GM21526 (cell line): ENCODE results near the gene INSYN2A.

ENCODE experiments used
- ATAC-seq: cut with Tn5 transposase; IDR thresholded peaks from one replicate; pipeline ENCODE4 v1.9.1; 2021; ENCODE audit warnings: moderate library complexity; ENCODE audit not compliant: unreplicated experiment, low FRiP score

INSYN2A gene, protein sequence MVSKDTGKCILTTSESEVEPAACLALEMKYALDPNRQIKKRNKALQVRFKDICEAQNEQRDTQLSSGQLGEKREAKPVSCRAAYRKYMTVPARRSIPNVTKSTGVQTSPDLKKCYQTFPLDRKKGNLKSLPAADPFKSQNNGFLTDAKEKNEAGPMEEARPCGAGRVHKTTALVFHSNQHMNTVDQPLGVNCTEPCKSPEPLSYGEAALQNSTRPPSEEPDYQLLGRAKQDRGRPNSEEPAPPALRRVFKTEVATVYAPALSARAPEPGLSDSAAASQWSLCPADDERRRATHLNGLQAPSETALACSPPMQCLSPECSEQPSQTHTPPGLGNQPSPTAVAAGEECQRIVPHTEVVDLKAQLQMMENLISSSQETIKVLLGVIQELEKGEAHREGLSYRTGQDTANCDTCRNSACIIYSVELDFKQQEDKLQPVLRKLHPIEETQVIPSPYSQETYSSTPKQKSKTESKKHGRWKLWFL

DNA sequence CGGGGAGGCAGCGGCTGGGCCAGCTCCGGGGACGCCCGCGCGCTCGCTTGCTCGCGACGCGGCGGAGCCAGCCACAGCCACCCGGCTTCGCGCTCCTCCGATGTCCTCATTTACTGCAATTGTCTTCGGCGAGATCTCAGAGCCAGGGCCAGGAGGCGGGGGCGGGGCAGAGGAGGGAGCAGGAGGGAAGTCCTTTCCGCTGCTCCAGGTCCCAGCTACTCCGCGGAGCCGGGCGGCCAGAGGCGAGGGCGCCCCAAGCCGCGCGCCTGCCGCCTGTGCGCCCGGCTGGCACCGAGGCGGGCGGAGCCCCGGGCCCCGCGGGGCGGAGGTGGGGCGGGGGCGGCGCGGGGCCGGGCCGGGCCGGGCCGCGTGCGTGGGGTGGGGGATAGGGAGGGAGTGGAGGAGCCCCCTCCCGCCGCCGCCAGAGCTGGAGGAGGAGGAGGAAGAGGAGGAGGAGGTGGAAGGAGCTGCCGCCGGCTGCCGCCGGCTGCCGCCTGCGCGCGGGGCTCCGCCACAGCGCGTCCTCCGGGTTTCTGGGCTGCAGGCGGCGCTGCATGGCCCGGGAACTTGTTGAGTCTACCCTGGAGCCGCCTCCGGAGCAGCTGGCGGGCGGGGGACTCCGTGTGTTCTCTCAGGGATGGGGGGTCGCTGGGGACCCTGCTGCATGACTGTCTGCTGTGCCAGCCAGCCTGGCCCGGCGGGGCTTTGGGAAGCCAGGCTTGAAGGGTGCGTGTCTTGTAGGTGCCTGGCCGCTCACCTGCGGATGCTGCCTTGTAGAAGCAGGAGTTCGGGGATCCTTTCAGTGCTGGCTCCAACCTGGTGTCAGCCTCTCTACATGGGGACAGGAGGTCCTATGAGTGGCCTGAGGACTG is at the start of gene INSYN2A:
Gene INSYN2A, minus strand, starts transcription at position 310 of the 872 bp plus-strand sequence. CDS start 20,196 bp downstream, outside the sequence.
- no peak for ATAC-seq

GRCh38 chr10:127245456-127245855 is 49.1 kb upstream of the INSYN2A start:
- no peak for ATAC-seq

- no peak for ATAC-seq
Observed at GRCh38 chr10:127243490-127244272, 47.3 kb upstream of the INSYN2A start.

- no peak for ATAC-seq
Observed at GRCh38 chr10:127242914-127243313, 46.5 kb upstream of the INSYN2A start.

- ATAC-seq = no peak
Observed at GRCh38 chr10:127236266-127236665, 39.9 kb upstream of the INSYN2A start.

DNA sequence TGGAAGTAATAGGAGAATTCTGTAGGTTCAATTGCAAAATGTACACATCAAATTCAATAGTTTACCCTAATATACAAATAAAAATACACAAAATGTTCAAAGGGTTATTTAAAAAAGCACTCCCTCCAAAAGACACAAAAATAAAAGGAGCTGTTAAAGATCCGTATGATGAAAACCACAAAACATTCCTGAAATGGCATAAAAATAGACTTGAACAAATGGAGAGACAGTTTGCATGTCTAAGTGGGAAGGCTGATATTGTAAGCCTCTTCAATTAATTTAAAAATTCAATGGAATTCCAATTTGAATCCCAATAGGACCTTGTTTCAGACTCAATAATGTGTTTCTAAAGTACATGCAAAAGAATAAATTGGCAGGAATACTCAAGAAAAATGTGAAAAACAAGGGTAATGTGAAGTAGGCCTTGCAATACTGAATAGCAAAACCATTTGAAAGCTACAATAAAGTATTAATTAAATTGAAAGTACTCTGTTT is 38.0 kb upstream of the INSYN2A start:
- ATAC-seq = no peak

DNA sequence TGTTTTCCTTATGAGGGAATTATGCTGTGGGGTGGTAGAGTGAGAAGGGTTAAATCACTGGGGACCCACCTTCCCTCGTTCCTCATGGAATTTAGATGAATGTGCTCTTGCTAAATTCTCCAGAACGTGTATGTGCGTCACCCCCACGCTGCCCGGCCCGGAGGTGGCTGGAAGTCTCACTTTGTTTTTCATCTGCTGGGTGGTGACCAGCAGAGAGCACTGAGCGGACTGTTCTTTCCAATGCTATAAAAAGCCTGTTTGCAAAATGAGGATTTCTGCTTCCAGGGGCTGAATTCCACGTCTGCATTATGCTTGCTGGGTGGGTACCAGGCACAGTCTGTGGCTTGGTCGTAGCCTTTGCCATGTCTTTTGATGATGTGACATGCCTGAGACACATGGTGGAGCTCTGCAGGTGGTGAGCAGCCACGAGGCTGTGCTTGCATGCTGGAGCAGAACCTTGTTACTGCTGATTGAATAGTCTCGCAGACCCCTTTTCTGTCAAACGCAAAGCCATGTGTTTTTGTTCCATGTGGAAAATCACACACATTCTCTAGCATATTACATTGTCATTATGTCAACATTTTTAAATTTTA is 31.9 kb upstream of the INSYN2A start:
- no peak for ATAC-seq

GRCh38 chr10:127227663-127228062 is 31.3 kb upstream of the INSYN2A start:
- no peak for ATAC-seq

DNA sequence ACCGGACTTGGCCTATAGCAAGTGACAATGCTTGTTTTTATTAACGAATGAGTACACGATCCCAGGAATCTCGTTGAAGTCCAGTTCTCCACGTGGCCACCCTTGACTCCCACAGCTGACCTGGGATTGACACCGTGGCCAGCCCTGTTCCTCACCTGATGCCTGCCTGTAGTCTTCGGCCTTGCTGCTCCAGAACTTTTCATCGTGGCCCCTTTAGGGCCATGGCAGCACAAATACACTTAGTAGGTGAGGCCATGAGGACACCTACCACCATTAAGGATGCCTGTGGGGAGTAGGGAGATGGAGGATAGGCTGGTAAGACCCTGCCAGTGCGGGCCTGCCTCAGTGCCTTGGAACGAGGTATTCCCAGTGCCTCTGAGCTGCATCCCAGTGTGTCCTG is 30.6 kb upstream of the INSYN2A start:
- ATAC-seq = no peak

- no peak for ATAC-seq
Observed at GRCh38 chr10:127221281-127221680, 24.9 kb upstream of the INSYN2A start.

DNA sequence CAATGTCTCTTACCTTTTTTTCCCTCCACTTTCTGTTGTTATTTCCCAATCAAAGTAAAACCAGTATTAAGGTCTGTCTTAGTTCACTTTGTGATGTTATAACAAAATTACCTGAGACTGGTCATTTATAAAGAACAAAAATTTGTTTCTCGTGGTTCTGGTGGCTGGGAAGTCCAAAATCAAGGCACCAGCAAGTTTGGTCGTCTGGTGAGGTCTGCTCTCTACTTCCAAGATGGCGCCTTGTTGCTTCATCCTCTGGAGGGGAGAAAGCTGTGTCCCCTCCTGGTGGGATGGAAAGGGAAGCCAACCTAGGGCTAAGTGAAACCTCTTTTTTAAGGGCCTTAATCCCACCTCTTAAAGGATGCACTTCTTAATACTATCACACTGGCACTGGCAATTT is 22.3 kb upstream of the INSYN2A start:
- ATAC-seq = no peak

GRCh38 chr10:127216786-127217185 is 20.4 kb upstream of the INSYN2A start:
- no peak for ATAC-seq

GRCh38 chr10:127216274-127216673 is 19.9 kb upstream of the INSYN2A start:
- no peak for ATAC-seq

DNA sequence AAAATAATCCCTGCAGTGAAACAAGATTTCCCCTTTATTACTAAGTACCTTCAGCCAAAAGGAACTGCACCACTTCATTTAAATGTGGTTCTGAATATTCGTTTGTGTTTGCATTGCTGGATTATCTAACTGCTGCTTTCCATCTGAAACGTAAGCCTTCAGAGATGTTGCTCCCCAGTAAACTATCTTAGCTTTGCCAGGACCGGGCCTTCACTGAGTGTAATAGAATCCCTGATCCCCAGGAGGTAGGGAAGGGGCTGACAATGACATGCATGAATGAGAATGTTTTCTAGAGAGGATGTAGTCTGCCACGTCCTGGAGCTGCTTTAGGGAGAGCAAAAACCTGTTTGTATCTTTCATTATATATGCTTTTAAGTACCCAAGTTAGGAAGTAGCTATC is 19.5 kb upstream of the INSYN2A start:
- ATAC-seq = no peak

DNA sequence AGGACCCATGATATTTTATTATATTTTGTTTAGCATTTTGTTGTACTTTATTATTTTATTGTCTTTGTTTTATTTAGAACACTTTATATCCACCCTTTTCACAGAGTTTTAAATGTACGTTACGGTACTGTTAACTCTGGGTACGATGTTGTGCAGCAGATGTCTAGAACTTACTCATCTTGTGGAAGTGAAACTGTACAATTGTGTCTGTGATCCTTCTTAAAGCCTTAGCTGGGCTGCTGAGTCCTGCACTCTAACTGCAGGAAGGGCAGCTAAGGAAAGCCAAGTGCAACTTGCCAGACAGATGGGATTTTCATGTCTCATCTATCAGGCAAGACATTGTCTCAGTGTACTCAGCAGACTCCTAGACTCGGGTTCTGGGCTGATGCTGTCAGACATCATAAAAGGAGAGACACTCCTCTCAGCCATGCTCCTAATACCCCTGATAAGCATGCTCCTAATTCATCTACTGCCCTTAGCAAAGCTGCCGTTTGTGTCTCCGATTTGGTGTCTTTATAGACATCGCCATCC is 14.6 kb upstream of the INSYN2A start:
- ATAC-seq = no peak

- ATAC-seq = no peak
Observed at GRCh38 chr10:127207081-127207480, 10.7 kb upstream of the INSYN2A start.

GRCh38 chr10:127203067-127203466 is 6.7 kb upstream of the INSYN2A start:
- ATAC-seq = no peak

DNA sequence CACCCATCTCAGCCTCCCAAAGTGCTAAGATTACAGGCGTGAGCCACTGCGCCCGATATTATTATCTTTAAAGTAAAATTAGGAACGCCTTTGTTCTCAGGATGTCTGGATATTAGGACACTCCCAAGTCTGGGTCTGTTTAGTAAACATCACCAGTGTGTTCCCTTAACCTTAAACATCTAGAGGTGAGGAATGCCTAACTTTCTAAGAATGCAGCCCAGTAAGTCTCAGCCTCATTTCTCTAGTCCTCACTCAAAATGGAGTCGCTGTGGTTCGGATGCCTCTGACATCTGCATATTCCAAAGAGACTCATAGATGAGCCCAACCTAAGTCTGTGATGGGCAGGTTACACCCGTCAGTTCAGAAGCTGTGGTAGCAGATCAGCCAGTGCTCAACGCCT is 4.3 kb upstream of the INSYN2A start:
- ATAC-seq = no peak

GRCh38 chr10:127198721-127199120 is 2.3 kb upstream of the INSYN2A start:
- no peak for ATAC-seq

DNA sequence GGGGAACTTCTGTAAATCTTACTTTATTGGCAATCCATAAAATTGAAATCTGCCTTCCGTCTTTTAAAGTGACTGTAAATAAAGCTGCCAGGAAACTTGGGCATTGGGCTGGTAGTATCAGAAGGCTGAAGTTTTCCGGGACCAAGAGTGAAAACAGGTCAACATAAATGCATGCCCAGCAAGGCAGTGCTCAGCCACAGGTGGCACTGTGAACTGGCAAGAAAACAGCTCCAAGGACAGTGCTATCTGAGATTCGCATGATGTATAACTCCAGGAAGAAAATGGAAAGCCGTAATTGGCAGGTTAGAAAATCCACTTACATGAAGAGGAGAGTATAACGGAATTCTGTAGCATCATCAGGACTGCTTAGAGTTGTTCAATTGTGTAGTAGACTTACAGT is 1.9 kb upstream of the INSYN2A start:
- no peak for ATAC-seq
